Activated naive CD4-positive, alpha-beta T cell treated with anti-CD3 and anti-CD28 coated beads for 36 hours (primary cell): ENCODE data around the gene CIAO1. TPM values are rescaled to one million over a fixed set of nuclear protein-coding genes. Genes with fewer than 3 reads are reported as not detected.
"Not testable (repeated sequence)": the region's sequence is repeated elsewhere in the genome, so short reads cannot be mapped to it uniquely, and the experiment has no call there.

Source experiments
- CTCF ChIA-PET: fragments of 350-600 bp; sonication (Branson Sonifier 250); formaldehyde crosslinking; loops from one replicate; lab custom pipeline; 2021; ENCODE audit warnings: antibody characterized with exemption; lab: Charles Lee
- DNase-seq: peaks from one replicate; pipeline ENCODE4 v3.0.0-alpha.2; 2020
- H3K27ac Mint-ChIP-seq: one replicate; pipeline ENCODE4 v1.8.0; 2021; ENCODE audit warnings: mild to moderate bottlenecking, mixed read lengths
- H3K27me3 Mint-ChIP-seq: one replicate; pipeline ENCODE4 v1.8.0; 2021; ENCODE audit warnings: low read depth, mixed read lengths
- H3K36me3 Mint-ChIP-seq: one replicate; pipeline ENCODE4 v1.8.0; 2021; ENCODE audit warnings: low read depth, mixed read lengths
- H3K4me1 Mint-ChIP-seq: one replicate; pipeline ENCODE4 v1.8.0; 2021; ENCODE audit warnings: low read depth, mixed read lengths
- H3K4me3 Mint-ChIP-seq: one replicate; pipeline ENCODE4 v1.8.0; 2021; ENCODE audit warnings: mild to moderate bottlenecking, moderate library complexity, mixed read lengths
- H3K9me3 Mint-ChIP-seq: one replicate; pipeline ENCODE4 v1.8.0; 2021; ENCODE audit warnings: mixed read lengths
- intact Hi-C: fragments of 100-400 bp; cut with micrococcal nuclease; formaldehyde crosslinking; loops from one replicate; pipeline ENCODE4 v1.15.1; 2023
- total RNA-seq, 2 experiments: library from RNA; stranded (reverse); gene quantifications; one replicate each; pipeline ENCODE4 v1.2.3, GENCODE V29; 2021

Gene CIAO1
- total RNA-seq, 2 experiments from 2014 or later = 59.9 to 62.2 TPM

GRCh38 chr2:96264656-96265348 lies 1.2 kb upstream of the CIAO1 start:
- intact Hi-C loops = loop anchor here (5.0 to 10.0 kb wide), 6 partner anchors 57 to 497 kb away; partner anchors contain the start of genes ANKRD36C, ARID5A and CNNM4
- peaks cover 29% of the 10 kb centered on the region for H3K36me3 Mint-ChIP-seq

DNA sequence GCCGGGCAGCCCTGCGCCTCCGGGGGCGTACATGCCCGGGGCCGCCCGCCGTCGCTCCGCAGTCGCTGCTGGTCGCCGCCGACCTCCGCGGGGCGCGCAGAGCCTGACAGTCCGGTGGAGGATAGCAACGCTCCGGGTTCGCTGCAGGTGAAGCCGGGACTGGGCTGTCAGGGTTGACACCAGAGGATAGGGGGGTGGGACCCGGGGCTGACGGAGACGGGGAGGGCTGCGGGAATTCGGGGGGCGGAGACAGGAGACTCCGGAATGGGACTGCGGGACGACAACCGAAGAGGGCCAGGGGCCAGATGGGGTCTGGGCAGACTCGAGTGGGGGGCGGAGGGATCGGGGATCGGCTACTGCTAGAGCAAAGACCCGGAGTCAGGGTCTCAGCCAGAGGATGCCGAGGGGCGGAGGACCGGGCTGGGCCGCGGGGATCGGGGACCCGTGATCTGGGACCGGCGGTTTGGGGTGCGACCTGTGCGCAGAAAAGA lies 631 bp upstream of the CIAO1 start:
- H3K27ac Mint-ChIP-seq = peak overlapping the region; percentile 33
- CTCF ChIA-PET = interaction anchor here (0.7 to 1.6 kb wide), 2 partner anchors 19 to 91 kb away, joined by 3 to 11 read pairs; no protein-coding TSS in a partner anchor
- intact Hi-C loops = loop anchor here (5.0 to 10.0 kb wide), 6 partner anchors 57 to 497 kb away; partner anchors contain the start of genes ANKRD36C, ARID5A and CNNM4
- H3K4me3 Mint-ChIP-seq = peak overlapping the region; percentile 99
- H3K4me1 Mint-ChIP-seq = peaks cover 54% of the 10 kb centered on the region
- H3K27me3 Mint-ChIP-seq = no peaks in the 10 kb centered on the region
- H3K36me3 Mint-ChIP-seq = peaks cover 30% of the 10 kb centered on the region
- peak; percentile 45 for DNase-seq
- no peaks in the 10 kb centered on the region for H3K9me3 Mint-ChIP-seq

More at GRCh38 chr2:96264656-96265348, 1.2 kb upstream of the CIAO1 start:
- Mint-ChIP-seq H3K9me3 (no peaks in the 10 kb centered on the region), H3K27ac (peak overlapping the region; percentile 48), H3K4me1 (peaks cover 58% of the 10 kb centered on the region), H3K4me3 (peak overlapping the region; percentile 99), H3K27me3 (no peaks in the 10 kb centered on the region)
- peak; percentile 31 for DNase-seq
- CTCF ChIA-PET = interaction anchor here (0.6 to 1.6 kb wide), 4 partner anchors 11 to 138 kb away, joined by 3 to 11 read pairs (median 4); no protein-coding TSS in a partner anchor

DNA sequence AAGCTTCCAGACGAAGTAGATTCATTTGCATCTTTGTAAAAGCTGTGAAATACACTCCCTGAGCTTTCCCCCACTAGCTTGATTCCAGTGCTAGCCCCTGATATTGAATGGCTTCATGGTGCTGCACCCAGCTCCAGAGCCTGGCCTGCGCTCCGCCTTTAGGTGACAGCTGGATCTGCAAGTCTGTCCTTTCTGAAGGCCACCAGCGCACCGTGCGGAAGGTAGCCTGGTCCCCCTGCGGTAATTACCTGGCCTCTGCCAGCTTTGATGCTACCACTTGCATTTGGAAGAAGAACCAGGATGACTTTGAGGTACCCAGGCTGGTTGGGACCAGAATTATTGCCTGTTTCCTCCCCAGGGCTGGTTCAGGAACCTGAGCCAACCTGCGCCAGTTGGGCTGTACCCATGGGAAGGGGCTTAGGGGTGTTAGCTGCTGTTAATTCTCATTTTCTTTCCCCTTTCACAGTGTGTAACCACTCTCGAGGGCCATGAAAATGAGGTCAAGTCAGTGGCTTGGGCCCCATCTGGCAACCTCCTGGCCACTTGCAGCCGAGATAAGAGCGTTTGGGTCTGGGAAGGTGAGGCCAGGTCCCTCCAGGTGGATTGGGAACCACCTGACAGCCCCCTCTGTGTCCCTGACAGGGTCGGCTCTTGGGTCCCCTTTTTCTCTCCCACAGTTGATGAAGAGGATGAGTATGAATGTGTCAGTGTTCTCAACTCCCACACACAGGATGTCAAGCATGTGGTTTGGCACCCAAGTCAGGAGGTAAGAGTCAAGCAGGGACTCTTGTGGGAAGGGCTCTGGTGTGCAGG lies 1.3 kb downstream of the CIAO1 start:
- peak; percentile 74 for DNase-seq
- peak overlapping the region; percentile 86 for H3K27ac Mint-ChIP-seq
- H3K4me1 Mint-ChIP-seq = peaks cover 36% of the 10 kb centered on the region
- H3K27me3 Mint-ChIP-seq = no peaks in the 10 kb centered on the region
- peaks cover 25% of the 10 kb centered on the region for H3K36me3 Mint-ChIP-seq
- peak overlapping the region; percentile 99 for H3K4me3 Mint-ChIP-seq
- CTCF ChIA-PET = interaction anchor here (0.6 to 2.1 kb wide), 21 partner anchors 10 to 299 kb away, joined by 3 to 17 read pairs (median 3); partner anchors contain the start of gene STARD7
- no peaks in the 10 kb centered on the region for H3K9me3 Mint-ChIP-seq
- intact Hi-C loops = loop anchor here (1.0 to 10.0 kb wide), 9 partner anchors 55 to 495 kb away; partner anchors contain the start of genes ANKRD36C, ARID5A, CNNM4 and NCAPH

GRCh38 chr2:96271995-96272394 lies 6.0 kb downstream of the CIAO1 start:
- DNase-seq = no peak
- H3K4me1 Mint-ChIP-seq = peaks cover 12% of the 10 kb centered on the region
- no peaks in the 10 kb centered on the region for H3K9me3 Mint-ChIP-seq
- no peak overlapping the region for H3K4me3 Mint-ChIP-seq
- H3K36me3 Mint-ChIP-seq = peaks cover 31% of the 10 kb centered on the region
- CTCF ChIA-PET = no interaction called here
- intact Hi-C loops = no loop called here
- H3K27ac Mint-ChIP-seq = no peak overlapping the region
- H3K27me3 Mint-ChIP-seq = no peaks in the 10 kb centered on the region

DNA sequence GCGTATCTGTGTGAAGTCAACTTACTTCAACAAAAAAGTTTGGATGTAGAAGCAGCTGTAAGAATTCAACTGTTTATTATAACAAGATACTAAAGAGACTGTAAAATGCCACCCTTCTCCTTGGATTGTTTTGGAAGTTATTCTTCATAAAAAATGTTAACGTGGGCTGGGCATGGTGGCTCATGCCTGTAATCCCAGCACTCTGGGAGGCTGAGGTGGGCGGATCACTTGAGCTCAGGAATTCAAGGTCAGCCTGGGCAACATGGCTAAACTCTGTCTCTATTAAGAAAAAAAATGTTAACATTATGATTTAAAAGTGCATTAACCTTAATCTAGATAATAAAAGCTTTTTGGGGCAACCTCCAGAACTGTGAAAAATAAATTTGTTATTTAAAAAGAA lies 7.7 kb downstream of the CIAO1 start:
- CTCF ChIA-PET = interaction anchor here (1.3 kb wide), 1 partner anchor 15 kb away, joined by 5 read pairs; no protein-coding TSS in a partner anchor
- no peak overlapping the region for H3K4me3 Mint-ChIP-seq
- no peaks in the 10 kb centered on the region for H3K27me3 Mint-ChIP-seq
- no peak for DNase-seq
- H3K4me1 Mint-ChIP-seq = no peaks in the 10 kb centered on the region
- peaks cover 37% of the 10 kb centered on the region for H3K36me3 Mint-ChIP-seq
- no peaks in the 10 kb centered on the region for H3K9me3 Mint-ChIP-seq
- intact Hi-C loops = no loop called here
- no peak overlapping the region for H3K27ac Mint-ChIP-seq

- no peak for DNase-seq
- H3K27ac Mint-ChIP-seq = peak overlapping the region; percentile 66
- H3K9me3 Mint-ChIP-seq = no peaks in the 10 kb centered on the region
- no peaks in the 10 kb centered on the region for H3K27me3 Mint-ChIP-seq
- intact Hi-C loops = no loop called here
- H3K4me1 Mint-ChIP-seq = no peaks in the 10 kb centered on the region
- H3K4me3 Mint-ChIP-seq = no peak overlapping the region
- CTCF ChIA-PET = interaction anchor here (1.0 kb wide), 1 partner anchor 136 kb away, joined by 3 read pairs; the partner anchor contains the start of gene ASTL
- H3K36me3 Mint-ChIP-seq = peaks cover 42% of the 10 kb centered on the region
Observed at GRCh38 chr2:96274355-96275056, 8.5 kb downstream of the CIAO1 start.

GRCh38 chr2:96276787-96277499 lies 10.9 kb downstream of the CIAO1 start:
- Mint-ChIP-seq H3K4me3 (no peak overlapping the region), H3K9me3 (no peaks in the 10 kb centered on the region), H3K27me3 (no peaks in the 10 kb centered on the region), H3K27ac (no peak overlapping the region), H3K4me1 (no peaks in the 10 kb centered on the region), H3K36me3 (peaks cover 49% of the 10 kb centered on the region)
- DNase-seq = no peak
- CTCF ChIA-PET = interaction anchor here (1.0 to 1.1 kb wide), 2 partner anchors 9 to 203 kb away, joined by 3 to 4 read pairs; no protein-coding TSS in a partner anchor
- intact Hi-C loops = no loop called here

GRCh38 chr2:96287273-96287856 lies 21.3 kb downstream of the CIAO1 start:
- Mint-ChIP-seq H3K4me1 (no peaks in the 10 kb centered on the region), H3K9me3 (no peaks in the 10 kb centered on the region), H3K4me3 (no peak overlapping the region), H3K27me3 (no peaks in the 10 kb centered on the region), H3K27ac (peak overlapping the region; percentile 22), H3K36me3 (peaks cover 55% of the 10 kb centered on the region)
- CTCF ChIA-PET = interaction anchor here (1.1 to 1.2 kb wide), 2 partner anchors 15 to 295 kb away, joined by 3 read pairs; no protein-coding TSS in a partner anchor
- no peak for DNase-seq
- intact Hi-C loops = no loop called here

DNA sequence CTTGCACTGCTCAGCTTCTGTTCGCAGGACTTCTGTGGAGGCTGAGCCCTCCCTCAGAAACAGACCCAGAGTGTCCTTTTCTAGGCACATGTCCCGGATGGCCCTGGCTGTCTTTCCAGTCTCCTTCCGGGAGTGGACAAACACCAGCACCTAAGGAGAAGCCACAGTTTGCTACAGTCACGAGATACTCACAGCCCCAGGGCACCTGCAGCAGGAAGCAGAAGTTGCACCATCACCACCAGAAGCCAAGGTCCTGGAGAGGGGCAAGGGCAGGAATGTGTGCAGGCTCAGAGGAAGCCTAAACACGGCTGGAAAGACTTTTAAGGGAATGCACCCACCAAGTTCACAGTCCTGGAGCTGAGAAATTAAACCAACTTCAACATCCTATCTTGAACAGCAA lies 25.7 kb downstream of the CIAO1 start:
- no peak overlapping the region for H3K4me3 Mint-ChIP-seq
- no peaks in the 10 kb centered on the region for H3K4me1 Mint-ChIP-seq
- CTCF ChIA-PET = interaction anchor here (0.8 kb wide), 1 partner anchor 25 kb away, joined by 3 read pairs; no protein-coding TSS in a partner anchor
- no peaks in the 10 kb centered on the region for H3K9me3 Mint-ChIP-seq
- no peak for DNase-seq
- intact Hi-C loops = no loop called here
- H3K27me3 Mint-ChIP-seq = no peaks in the 10 kb centered on the region
- H3K36me3 Mint-ChIP-seq = peaks cover 60% of the 10 kb centered on the region
- H3K27ac Mint-ChIP-seq = no peak overlapping the region

DNA sequence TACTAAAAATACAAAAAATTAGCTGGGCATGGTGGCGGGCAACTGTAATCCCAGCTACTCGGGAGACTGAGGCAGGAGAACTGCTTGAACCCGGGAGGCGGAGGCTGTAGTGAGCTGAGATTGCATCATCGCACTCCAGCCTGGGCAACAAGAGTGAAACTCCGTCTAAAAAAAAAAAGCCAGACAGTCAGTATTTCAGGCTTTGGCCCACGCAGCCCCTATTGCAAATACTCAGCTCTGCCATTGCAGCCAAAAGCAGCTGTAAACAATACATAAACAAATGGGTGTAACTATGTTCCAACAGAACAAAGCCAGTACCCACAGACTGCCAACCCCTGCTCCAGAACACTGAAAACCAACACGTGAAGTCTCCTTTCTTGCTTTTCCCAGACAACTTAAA lies 28.2 kb downstream of the CIAO1 start:
- H3K4me3 Mint-ChIP-seq, intact Hi-C loops, H3K27ac Mint-ChIP-seq, H3K4me1 Mint-ChIP-seq, CTCF ChIA-PET, H3K27me3 Mint-ChIP-seq, DNase-seq, H3K9me3 Mint-ChIP-seq: not testable (repeated sequence)
- H3K36me3 Mint-ChIP-seq = peaks cover 60% of the 10 kb centered on the region

GRCh38 chr2:96296925-96297324 lies 30.9 kb downstream of the CIAO1 start:
- H3K27ac Mint-ChIP-seq = no peak overlapping the region
- CTCF ChIA-PET = interaction anchor here (1.1 kb wide), 1 partner anchor 123 kb away, joined by 3 read pairs; no protein-coding TSS in a partner anchor
- intact Hi-C loops = no loop called here

More at GRCh38 chr2:96296925-96297324, 30.9 kb downstream of the CIAO1 start:
- Mint-ChIP-seq H3K27me3 (no peaks in the 10 kb centered on the region), H3K36me3 (peaks cover 60% of the 10 kb centered on the region), H3K4me1 (peaks cover 12% of the 10 kb centered on the region), H3K4me3 (no peak overlapping the region), H3K9me3 (no peaks in the 10 kb centered on the region)
- no peak for DNase-seq
